K562 (cell line): Measurements from ENCODE around the gene KCNC3. TPM values are rescaled to one million over a fixed set of nuclear protein-coding genes. Genes with fewer than 3 reads are reported as not detected.

Source experiments
- CC2D1A ChIP-seq: fragments of 450-650 bp; IDR thresholded peaks from 2 replicates; pipeline ENCODE4 v1.6.1; 2017; ENCODE audit warnings: mild to moderate bottlenecking
- DLX4 ChIP-seq: fragments of 250-450 bp; sonication (Bioruptor Pico); IDR thresholded peaks from 2 replicates; pipeline ENCODE4 v1.6.1; 2021; ENCODE audit warnings: mild to moderate bottlenecking
- E2F6 ChIP-seq, 2 experiments: IDR thresholded peaks; 2 replicates each; pipeline ENCODE4 v1.6.1; 2011; ENCODE audit warnings: borderline replicate concordance in 1 of 2, control low read depth in 1 of 2, low read depth in 1 of 2, low read length in 1 of 2, mild to moderate bottlenecking in 1 of 2, mixed read lengths in 1 of 2, moderate library complexity in 1 of 2; ENCODE audit not compliant: insufficient read depth in 1 of 2, insufficient read length in 1 of 2, poor library complexity in 1 of 2, severe bottlenecking in 1 of 2; ENCODE audit errors: extremely low read depth in 1 of 2
- ETV6 ChIP-seq, 3 experiments: fragments of 150-350 bp in 1 of 3; sonication (generic) in 1 of 3; formaldehyde crosslinking in 1 of 3; IDR thresholded peaks; 2 replicates each; pipeline versions ENCODE4 v1.6.1 to v1.8.0; 2014 to 2022; ENCODE audit warnings: borderline replicate concordance in 2 of 3, low read depth in 2 of 3, antibody characterized with exemption in 1 of 3, low read length in 1 of 3, mild to moderate bottlenecking in 1 of 3, missing genetic modification reagents in 1 of 3
- GATAD2B ChIP-seq: fragments of 450-650 bp; IDR thresholded peaks from 2 replicates; pipeline ENCODE4 v1.6.1; 2017; ENCODE audit warnings: mild to moderate bottlenecking, borderline replicate concordance
- HDAC6 ChIP-seq: IDR thresholded peaks from 2 replicates; pipeline ENCODE4 v1.6.1; 2012; ENCODE audit warnings: low read depth, mild to moderate bottlenecking, control low read depth, inconsistent platforms, low read length, moderate library complexity
- ID3 ChIP-seq, 2 experiments: fragments of 250-450 bp in 1 of 2; fragments of 450-650 bp in 1 of 2; sonication (Bioruptor Pico) in 1 of 2; IDR thresholded peaks; 2 replicates each; pipeline versions ENCODE4 v1.6.1 to v1.8.0; 2016 to 2021; ENCODE audit warnings: mild to moderate bottlenecking in 2 of 2, moderate library complexity in 2 of 2, missing compliant biosample characterization in 1 of 2, missing genetic modification characterization in 1 of 2
- MAX ChIP-seq: sonication (generic); formaldehyde crosslinking; IDR thresholded peaks from 2 replicates; pipeline ENCODE4 v1.9.0; 2022; ENCODE audit warnings: mild to moderate bottlenecking, missing genetic modification reagents
- PTBP1 ChIP-seq: fragments of 200-400 bp; formaldehyde crosslinking; IDR thresholded peaks from 2 replicates; pipeline ENCODE4 v1.6.1; 2017; ENCODE audit warnings: low read depth, low read length
- PYGO2 ChIP-seq: fragments of 450-650 bp; IDR thresholded peaks from 2 replicates; pipeline ENCODE4 v1.6.1; 2016; ENCODE audit warnings: mild to moderate bottlenecking, missing genetic modification characterization, moderate library complexity, missing compliant biosample characterization
- RBM17 ChIP-seq: fragments of 200-400 bp; formaldehyde crosslinking; IDR thresholded peaks from 2 replicates; pipeline ENCODE4 v1.6.1; 2017; ENCODE audit warnings: low read depth, mild to moderate bottlenecking, low read length, borderline replicate concordance
- REST ChIP-seq, 2 experiments: fragments of 450-650 bp; formaldehyde crosslinking in 1 of 2; IDR thresholded peaks; 2 replicates each; pipeline versions ENCODE4 v1.4.0 to v1.6.1; 2014 to 2020; ENCODE audit warnings: mild to moderate bottlenecking in 2 of 2, borderline replicate concordance in 1 of 2, low read depth in 1 of 2
- SMARCA4 ChIP-seq: fragments of 450-650 bp; IDR thresholded peaks from 2 replicates; pipeline ENCODE4 v1.6.1; 2016
- TSC22D4 ChIP-seq: fragments of 450-650 bp; IDR thresholded peaks from 2 replicates; pipeline ENCODE4 v1.6.1; 2016; ENCODE audit warnings: missing genetic modification characterization, missing biosample characterization, control low read depth
- ZEB2 ChIP-seq: fragments of 450-650 bp; IDR thresholded peaks from 2 replicates; pipeline ENCODE4 v1.6.1; 2016
- ZNF282 ChIP-seq: sonication (generic); formaldehyde crosslinking; IDR thresholded peaks from 2 replicates; pipeline ENCODE4 v1.8.1; 2023; ENCODE audit warnings: missing genetic modification reagents
- ZNF77 ChIP-seq: fragments of 250-450 bp; sonication (Bioruptor Pico); IDR thresholded peaks from 2 replicates; pipeline ENCODE4 v1.5.0; 2020
- ZSCAN29 ChIP-seq: fragments of 450-650 bp; IDR thresholded peaks from 2 replicates; pipeline ENCODE4 v1.6.1; 2017
- polyA plus RNA-seq, 8 experiments: library from polyadenylated mRNA; depleted of rRNA in 4 of 8; stranded (reverse) in 5 of 8; unstranded in 3 of 8; fragments of >200 nt; fragmentation: Nextera tagmentation in 2 of 8; fragmentation: Illumina TruSeq in 1 of 8; extraction: Ambion mirVana in 2 of 8; extraction: Trizol in 1 of 8; gene quantifications; 2 replicates each; pipeline versions ENCODE4 v1.2.1 to v1.2.3, GENCODE V29; 2011 to 2014; ENCODE audit warnings: inconsistent platforms in 1 of 8, missing spikeins in 1 of 8
- total RNA-seq, 7 experiments: library from RNA; depleted of rRNA in 6 of 7; stranded (reverse); fragments of >200 nt in 6 of 7; fragmentation: Illumina TruSeq in 2 of 7; extraction: Trizol in 2 of 7; gene quantifications; 2 replicates each; pipeline versions ENCODE4 v1.2.1 to v1.2.3, GENCODE V29; 2011 to 2021; ENCODE audit warnings: low replicate concordance in 1 of 7

Gene KCNC3
- total and polyA plus RNA-seq, 9 of the 15 experiments (the other 6 are each of a cell fraction or from before 2014, with no cell fraction given): 0.03 to 26.2 (median 2.0) TPM

- TF ChIP-seq ETV6 (IDR thresholded peaks at IDR 0.05; ENCODE audit: borderline replicate concordance in 1 of 2, low read depth in 2 of 2, low read length in 1 of 2) (no peak), ETV6 (CRISPR knock-in tag; IDR thresholded peaks at IDR 0.05; ENCODE audit: borderline replicate concordance) (no peak), E2F6 (IDR thresholded peaks at IDR 0.05; ENCODE audit: borderline replicate concordance in 1 of 2, extremely low read depth in 1 of 2, insufficient read depth in 1 of 2, insufficient read length in 1 of 2, low read depth in 1 of 2, low read length in 1 of 2, poor library complexity in 1 of 2, severe bottlenecking in 1 of 2) (no peak), CC2D1A (no peak), ZSCAN29 (no peak), MAX (CRISPR knock-in tag) (no peak), HDAC6 (no peak), ZNF282 (no peak), REST (IDR thresholded peaks at IDR 0.05; ENCODE audit: borderline replicate concordance) (no peak), REST (CRISPR knock-in tag; IDR thresholded peaks at IDR 0.05; ENCODE audit: low read depth) (no peak), TSC22D4 (no peak), DLX4 (CRISPR knock-in tag) (no peak), RBM17 (no peak), SMARCA4 (0 out of 2 replicates have a peak, but pooled peaks have one; percentile 26), PTBP1 (no peak), ZEB2 (peak; percentile 68), ZNF77 (CRISPR knock-in tag) (no peak), PYGO2 (no peak), GATAD2B (no peak; the same call in 1 of the 2 replicates), ID3 (CRISPR knock-in tag; IDR thresholded peaks at IDR 0.05) (no peak), ID3 (tag; IDR thresholded peaks at IDR 0.05) (no peak)
These were observed 4.1 kb upstream of the KCNC3 start (continued) for GRCh38 chr19:50333235-50333736.
